GM06990 (cell line): ENCODE measurements around the gene TCF12.

ENCODE experiments used
- DNase-seq: peaks from one replicate; pipeline ENCODE4 v3.0.0-alpha.2; 2011; ENCODE audit not compliant: insufficient read length; ENCODE audit errors: extremely low read depth
- H3K27me3 ChIP-seq: replicated peaks from 2 replicates; pipeline ENCODE4 v1.6.0; 2011; ENCODE audit warnings: low read length; ENCODE audit not compliant: control insufficient read depth, insufficient read depth
- H3K36me3 ChIP-seq: 2 replicates; pipeline ENCODE4 v1.5.1; 2011; ENCODE audit warnings: low read length; ENCODE audit not compliant: control insufficient read depth, insufficient read depth
- H3K4me3 ChIP-seq: replicated peaks from 2 replicates; pipeline ENCODE4 v1.5.1; 2011; ENCODE audit warnings: low read depth, mild to moderate bottlenecking, control low read depth, low read length
- CTCF ChIP-seq: IDR thresholded peaks from 2 replicates; pipeline ENCODE4 v1.5.1; 2011; ENCODE audit warnings: low read length, control low read depth, mild to moderate bottlenecking, inconsistent platforms; ENCODE audit not compliant: insufficient read depth, poor library complexity, severe bottlenecking

The TCF12 gene

GRCh38 chr15:57327985-57328471, 409.6 kb downstream of the TCF12 start:
- no peak for DNase-seq
- no peaks in the 10 kb centered on the region; the same call in 1 of the 2 replicates for H3K27me3 ChIP-seq
- no peak overlapping the region for H3K4me3 ChIP-seq
- no peaks in the 10 kb centered on the region for H3K36me3 ChIP-seq
- TF ChIP-seq CTCF, result no peak

GRCh38 chr15:57328479-57328878, 410.0 kb downstream of the TCF12 start:
- Histone ChIP-seq H3K36me3 (no peaks in the 10 kb centered on the region), H3K4me3 (no peak overlapping the region), H3K27me3 (no peaks in the 10 kb centered on the region; the same call in 1 of the 2 replicates)
- no peak for TF ChIP-seq CTCF
- no peak for DNase-seq

GRCh38 chr15:57328897-57329296, 410.5 kb downstream of the TCF12 start:
- DNase-seq, result no peak
- TF ChIP-seq CTCF, result no peak
- H3K4me3 ChIP-seq, result no peak overlapping the region

GRCh38 chr15:57329582-57330367, 411.3 kb downstream of the TCF12 start:
- Histone ChIP-seq H3K36me3 (no peaks in the 10 kb centered on the region), H3K4me3 (no peak overlapping the region), H3K27me3 (no peaks in the 10 kb centered on the region; the same call in 1 of the 2 replicates)
- no peak for DNase-seq
- TF ChIP-seq CTCF, result no peak

More at GRCh38 chr15:57328897-57329296, 410.5 kb downstream of the TCF12 start:
- Histone ChIP-seq H3K27me3 (no peaks in the 10 kb centered on the region; the same call in 1 of the 2 replicates), H3K36me3 (no peaks in the 10 kb centered on the region)

GRCh38 chr15:57330619-57331340, 412.3 kb downstream of the TCF12 start:
- no peak overlapping the region for H3K4me3 ChIP-seq
- no peak for DNase-seq
- no peaks in the 10 kb centered on the region for H3K36me3 ChIP-seq
- TF ChIP-seq CTCF, result no peak
- peaks cover 3% of the 10 kb centered on the region for H3K27me3 ChIP-seq
